ENCODE measurements around the gene OR10H5. TPM values are rescaled to one million over a fixed set of nuclear protein-coding genes. Genes with fewer than 3 reads are reported as not detected.

The OR10H5 gene
- total and polyA plus RNA-seq, 2 donors (not counting 1 experiment from before 2014, with no cell fraction given) = not detected

- H2AFZ ChIP-seq (ENCODE audit: insufficient read depth, low read depth, low read length, poor library complexity, severe bottlenecking) = no peak overlapping the region
These were observed 41.8 kb downstream of the OR10H5 start for GRCh38 chr19:15829306-15829698.

GRCh38 chr19:15829786-15830185 is 42.3 kb downstream of the OR10H5 start:
- Mint-ChIP-seq H3K4me1 (no peaks in the 10 kb centered on the region), H3K27ac (no peak overlapping the region), H3K4me3 (no peak overlapping the region), H3K9me3 (ENCODE audit: insufficient read depth) (no peaks in the 10 kb centered on the region), H3K27me3 (peaks cover 18% of the 10 kb centered on the region)
- intact Hi-C loops (cut with micrococcal nuclease) = no loop called here
- TF ChIP-seq, protein P1, sequence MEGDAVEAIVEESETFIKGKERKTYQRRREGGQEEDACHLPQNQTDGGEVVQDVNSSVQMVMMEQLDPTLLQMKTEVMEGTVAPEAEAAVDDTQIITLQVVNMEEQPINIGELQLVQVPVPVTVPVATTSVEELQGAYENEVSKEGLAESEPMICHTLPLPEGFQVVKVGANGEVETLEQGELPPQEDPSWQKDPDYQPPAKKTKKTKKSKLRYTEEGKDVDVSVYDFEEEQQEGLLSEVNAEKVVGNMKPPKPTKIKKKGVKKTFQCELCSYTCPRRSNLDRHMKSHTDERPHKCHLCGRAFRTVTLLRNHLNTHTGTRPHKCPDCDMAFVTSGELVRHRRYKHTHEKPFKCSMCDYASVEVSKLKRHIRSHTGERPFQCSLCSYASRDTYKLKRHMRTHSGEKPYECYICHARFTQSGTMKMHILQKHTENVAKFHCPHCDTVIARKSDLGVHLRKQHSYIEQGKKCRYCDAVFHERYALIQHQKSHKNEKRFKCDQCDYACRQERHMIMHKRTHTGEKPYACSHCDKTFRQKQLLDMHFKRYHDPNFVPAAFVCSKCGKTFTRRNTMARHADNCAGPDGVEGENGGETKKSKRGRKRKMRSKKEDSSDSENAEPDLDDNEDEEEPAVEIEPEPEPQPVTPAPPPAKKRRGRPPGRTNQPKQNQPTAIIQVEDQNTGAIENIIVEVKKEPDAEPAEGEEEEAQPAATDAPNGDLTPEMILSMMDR (IDR thresholded peaks at IDR 0.05) = no peak
- no peak overlapping the region for H3K4me3 ChIP-seq (ENCODE audit: control extremely low read depth in 1 of 5, extremely low read depth in 1 of 5, insufficient read depth in 1 of 5, low read depth in 2 of 5, low read length in 4 of 5)
- DNase-seq (no peak), ATAC-seq (ENCODE audit: low read depth) (no peak)
- ChIA-PET CTCF (no interaction called here), POLR2A (no interaction called here)
- no peaks in the 10 kb centered on the region for H3K9me3 ChIP-seq (ENCODE audit: control extremely low read depth in 1 of 3, control insufficient read depth in 2 of 3, insufficient read depth in 1 of 3, low read length in 2 of 3)
- WGBS (ENCODE audit: insufficient coverage) = 92% methylated on average over 6 of the region's 8 CpGs
- H3K9ac ChIP-seq (ENCODE audit: low read length) = no peak overlapping the region
- H3K79me2 ChIP-seq (ENCODE audit: control insufficient read depth, insufficient read depth, low read length) = no peaks in the 10 kb centered on the region
- no peak overlapping the region for H3K4me2 ChIP-seq (replicated peaks; ENCODE audit: low read depth, low read length, poor library complexity, severe bottlenecking)
- H4K20me1 ChIP-seq (ENCODE audit: control insufficient read depth, insufficient read depth, low read length, poor library complexity, severe bottlenecking) = no peaks in the 10 kb centered on the region
- no peaks in the 10 kb centered on the region for H3K27me3 ChIP-seq (replicated peaks in 1 of 4; ENCODE audit: control extremely low read depth in 1 of 4, control insufficient read depth in 3 of 4, insufficient read depth in 4 of 4, low read length in 3 of 4)
- H3K27ac ChIP-seq (ENCODE audit: low read length in 2 of 2) = no peak overlapping the region
- no peaks in the 10 kb centered on the region for H3K36me3 ChIP-seq (replicated peaks in 1 of 2; ENCODE audit: control extremely low read depth in 1 of 2, control insufficient read depth in 1 of 2, extremely low read depth in 1 of 2, insufficient read depth in 2 of 2, low read length in 1 of 2)
- no peaks in the 10 kb centered on the region for H3K4me1 ChIP-seq (ENCODE audit: control insufficient read depth in 2 of 2, insufficient read depth in 2 of 2, low read length in 2 of 2)
- no peak overlapping the region for H2AFZ ChIP-seq (ENCODE audit: insufficient read depth, low read depth, low read length, poor library complexity, severe bottlenecking)

More at GRCh38 chr19:15829306-15829698, 41.8 kb downstream of the OR10H5 start:
- H3K4me3 Mint-ChIP-seq = no peak overlapping the region
- H3K27me3 Mint-ChIP-seq = peaks cover 18% of the 10 kb centered on the region
- Histone ChIP-seq H3K4me3 (ENCODE audit: control extremely low read depth in 1 of 5, extremely low read depth in 1 of 5, insufficient read depth in 1 of 5, low read depth in 2 of 5, low read length in 4 of 5) (no peak overlapping the region), H3K4me2 (replicated peaks; ENCODE audit: low read depth, low read length, poor library complexity, severe bottlenecking) (no peak overlapping the region), H3K4me1 (ENCODE audit: control insufficient read depth in 2 of 2, insufficient read depth in 2 of 2, low read length in 2 of 2) (no peaks in the 10 kb centered on the region), H3K79me2 (ENCODE audit: control insufficient read depth, insufficient read depth, low read length) (no peaks in the 10 kb centered on the region), H3K27ac (ENCODE audit: low read length in 2 of 2) (no peak overlapping the region), H3K9me3 (ENCODE audit: control extremely low read depth in 1 of 3, control insufficient read depth in 2 of 3, insufficient read depth in 1 of 3, low read length in 2 of 3) (no peaks in the 10 kb centered on the region), H3K27me3 (replicated peaks in 1 of 4; ENCODE audit: control extremely low read depth in 1 of 4, control insufficient read depth in 3 of 4, insufficient read depth in 4 of 4, low read length in 3 of 4) (no peaks in the 10 kb centered on the region), H4K20me1 (ENCODE audit: control insufficient read depth, insufficient read depth, low read length, poor library complexity, severe bottlenecking) (no peaks in the 10 kb centered on the region), H3K36me3 (replicated peaks in 1 of 2; ENCODE audit: control extremely low read depth in 1 of 2, control insufficient read depth in 1 of 2, extremely low read depth in 1 of 2, insufficient read depth in 2 of 2, low read length in 1 of 2) (no peaks in the 10 kb centered on the region), H3K9ac (ENCODE audit: low read length) (no peak overlapping the region)
- no peak for ATAC-seq (ENCODE audit: low read depth)
- DNase-seq = no peak
- intact Hi-C loops (cut with micrococcal nuclease) = no loop called here
- ChIA-PET POLR2A (no interaction called here), CTCF (no interaction called here)
- no peaks in the 10 kb centered on the region for H3K4me1 Mint-ChIP-seq
- no peak overlapping the region for H3K27ac Mint-ChIP-seq
- H3K9me3 Mint-ChIP-seq (ENCODE audit: insufficient read depth) = no peaks in the 10 kb centered on the region
- no peak for TF ChIP-seq EZH2 (IDR thresholded peaks at IDR 0.05; ENCODE audit: borderline replicate concordance, insufficient read depth, low read depth, low read length, poor library complexity, severe bottlenecking)
- TF ChIP-seq, protein P1 (IDR thresholded peaks at IDR 0.05) = no peak
- WGBS (ENCODE audit: insufficient coverage) = 94% methylated on average over 10 of the region's 10 CpGs
